Psoas muscle (tissue), 8 donors: ENCODE data around the gene PTPRM. TPM values are rescaled to one million over a fixed set of nuclear protein-coding genes. Genes with fewer than 3 reads are reported as not detected.

Experiments
- ATAC-seq, 4 donors: fragments of 200-7000 bp; cut with Tn5 transposase; one replicate each; pipeline ENCODE4 v1.9.1; 2020; ENCODE audit warnings: moderate library complexity in 3 of 4, mild to moderate bottlenecking in 2 of 4
- DNase-seq, 2 donors: peaks; one replicate each; pipeline ENCODE4 v3.0.0-alpha.2; 2020
- H3K27ac ChIP-seq: fragments of 200-600 bp; one replicate; pipeline ENCODE4 v1.8.0; 2022
- H3K27me3 ChIP-seq, 3 donors: fragments of 200-600 bp in 1 of 3; one replicate each; pipeline versions ENCODE4 v1.6.1 to v1.8.0; 2013 to 2022; ENCODE audit warnings: low read length in 2 of 3, mild to moderate bottlenecking in 2 of 3, moderate library complexity in 1 of 3; ENCODE audit not compliant: insufficient read depth in 3 of 3
- H3K36me3 ChIP-seq, 2 donors: fragments of 200-600 bp in 1 of 2; one replicate each; pipeline versions ENCODE4 v1.6.1 to v1.8.0; 2013 to 2022; ENCODE audit warnings: low read depth in 1 of 2, mild to moderate bottlenecking in 1 of 2, moderate library complexity in 1 of 2; ENCODE audit not compliant: insufficient read depth in 1 of 2
- H3K4me1 ChIP-seq: fragments of 200-600 bp; one replicate; pipeline ENCODE4 v1.8.0; 2022
- H3K4me3 ChIP-seq: fragments of 200-600 bp; one replicate; pipeline ENCODE4 v1.8.0; 2022; ENCODE audit warnings: mild to moderate bottlenecking
- H3K9me3 ChIP-seq: fragments of 200-600 bp; one replicate; pipeline ENCODE4 v1.8.0; 2022
- CTCF ChIP-seq: fragments of 200-600 bp; IDR thresholded peaks from one replicate; pipeline ENCODE4 v1.8.0; 2022; ENCODE audit warnings: antibody characterized with exemption
- WGBS, 3 donors: extraction: QIAGEN DNeasy Blood & Tissue Kit; methylation state at CpG; one replicate each; pipeline versions ENCODE4 v1.1.6 to v1.1.7; 2013; 5-methylcytosine and 5-hydroxymethylcytosine counted together
- intact Hi-C, 2 donors: fragments of 100-400 bp; cut with DNase I; formaldehyde crosslinking; loops; one replicate each; pipeline versions ENCODE4 v1.11.0 to v1.14.2; 2022
- polyA plus RNA-seq, 3 donors: library from polyadenylated mRNA; stranded (reverse); fragments of 200-250 nt; gene quantifications; one replicate each; pipeline ENCODE4 v1.2.3, GENCODE V29; 2013
- total RNA-seq, 4 donors: library from RNA; stranded (reverse); fragmentation: NEBNext Ultra II Directional in 2 of 4; extraction: Animal tissue kit (Norgen Biotek cat#: 25700) in 2 of 4; gene quantifications; one replicate each; pipeline versions ENCODE4 v1.2.1 to v1.2.4, GENCODE V29; 2021 to 2023
- donor health status: healthy with polysubstance abuse.
- donor health status: DM: no; HTN: no; CAD: no; lungs with moderate emphysema.
- donor health status: Bipolar disorder and iron deficiency.
- donor health status: healthy.
- donor health status: DM: yes; HTN: yes; CAD: no.
- donor health status: DM: no; HTN: no; CAD: no.
- donor health status: DM: no; HTN: no; CAD: no.
- donor health status: DM: yes; HTN: yes; CAD: no.

Gene PTPRM
- total and polyA plus RNA-seq, 7 donors = 27.4 to 78.9 (median 39.0) TPM

- H3K4me3 ChIP-seq = no peak overlapping the region
- DNase-seq (no peak), ATAC-seq (peak in 1 of 4 donors; percentile 75)
- 73 to 91% (median 84%) methylated on average over 7 of the region's 7 CpGs for WGBS, 3 donors
- intact Hi-C loops = no loop called here
- peaks cover 78% of the 10 kb centered on the region for H3K4me1 ChIP-seq
- H3K9me3 ChIP-seq = no peaks in the 10 kb centered on the region
- no peak for TF ChIP-seq CTCF
- H3K27me3 ChIP-seq = no peaks in the 10 kb centered on the region
- peak overlapping the region; percentile 30 for H3K27ac ChIP-seq
- H3K36me3 ChIP-seq = no peaks in the 10 kb centered on the region
Measured at GRCh38 chr18:7598167-7599047, 31.3 kb downstream of the PTPRM start.

- intact Hi-C loops = no loop called here
- WGBS, 3 donors = 67 to 77% (median 72%) methylated on average over 6 of the region's 6 CpGs
- Histone ChIP-seq H3K27me3 (no peaks in the 10 kb centered on the region), H3K9me3 (no peaks in the 10 kb centered on the region), H3K36me3 (no peaks in the 10 kb centered on the region), H3K4me3 (no peak overlapping the region), H3K27ac (peak overlapping the region; percentile 42), H3K4me1 (peaks cover 87% of the 10 kb centered on the region)
- DNase-seq (no peak), ATAC-seq (no peak)
- TF ChIP-seq CTCF = no peak
Measured at GRCh38 chr18:7600036-7600435, 32.9 kb downstream of the PTPRM start.

GRCh38 chr18:7600528-7601245 is 33.6 kb downstream of the PTPRM start:
- no peak for TF ChIP-seq CTCF
- DNase-seq = no peak
- Histone ChIP-seq H3K27me3 (no peaks in the 10 kb centered on the region), H3K4me1 (peaks cover 87% of the 10 kb centered on the region), H3K27ac (peak overlapping the region; percentile 42), H3K36me3 (no peaks in the 10 kb centered on the region), H3K9me3 (no peaks in the 10 kb centered on the region), H3K4me3 (no peak overlapping the region)
- 87 to 94% (median 88%) methylated on average over 13 of the region's 13 CpGs for WGBS, 3 donors
- no peak for ATAC-seq
- intact Hi-C loops = no loop called here

GRCh38 chr18:7601246-7601615 is 34.1 kb downstream of the PTPRM start:
- H3K4me3 ChIP-seq = no peak overlapping the region
- WGBS, 3 donors = 73 to 86% (median 84%) methylated on average over 6 of the region's 6 CpGs
- DNase-seq = no peak
- ATAC-seq = peak; percentile 26 to 79 (median 60)
- intact Hi-C loops = no loop called here
- peaks cover 87% of the 10 kb centered on the region for H3K4me1 ChIP-seq
- H3K27me3 ChIP-seq = no peaks in the 10 kb centered on the region
- no peaks in the 10 kb centered on the region for H3K9me3 ChIP-seq
- no peaks in the 10 kb centered on the region for H3K36me3 ChIP-seq
- TF ChIP-seq CTCF = no peak
- peak overlapping the region; percentile 42 for H3K27ac ChIP-seq
